NCI-H146 treated with DMSO at 0.1 percent for 48 hours (cell line): ENCODE results near the gene ZFAND2B.

Experiments used
- DNase-seq: peaks from one replicate; lab custom pipeline; 2025; ENCODE audit not compliant: unreplicated experiment; lab: John Stamatoyannopoulos, UW

ZFAND2B gene

GRCh38 chr2:219204425-219205164, 2.0 kb upstream of the ZFAND2B start:
- DNase-seq = no peak

GRCh38 chr2:219205165-219205538, 1.4 kb upstream of the ZFAND2B start:
- DNase-seq = no peak

- DNase-seq = no peak
Measured at GRCh38 chr2:219205981-219206327, 628 bp upstream of the ZFAND2B start.

DNA sequence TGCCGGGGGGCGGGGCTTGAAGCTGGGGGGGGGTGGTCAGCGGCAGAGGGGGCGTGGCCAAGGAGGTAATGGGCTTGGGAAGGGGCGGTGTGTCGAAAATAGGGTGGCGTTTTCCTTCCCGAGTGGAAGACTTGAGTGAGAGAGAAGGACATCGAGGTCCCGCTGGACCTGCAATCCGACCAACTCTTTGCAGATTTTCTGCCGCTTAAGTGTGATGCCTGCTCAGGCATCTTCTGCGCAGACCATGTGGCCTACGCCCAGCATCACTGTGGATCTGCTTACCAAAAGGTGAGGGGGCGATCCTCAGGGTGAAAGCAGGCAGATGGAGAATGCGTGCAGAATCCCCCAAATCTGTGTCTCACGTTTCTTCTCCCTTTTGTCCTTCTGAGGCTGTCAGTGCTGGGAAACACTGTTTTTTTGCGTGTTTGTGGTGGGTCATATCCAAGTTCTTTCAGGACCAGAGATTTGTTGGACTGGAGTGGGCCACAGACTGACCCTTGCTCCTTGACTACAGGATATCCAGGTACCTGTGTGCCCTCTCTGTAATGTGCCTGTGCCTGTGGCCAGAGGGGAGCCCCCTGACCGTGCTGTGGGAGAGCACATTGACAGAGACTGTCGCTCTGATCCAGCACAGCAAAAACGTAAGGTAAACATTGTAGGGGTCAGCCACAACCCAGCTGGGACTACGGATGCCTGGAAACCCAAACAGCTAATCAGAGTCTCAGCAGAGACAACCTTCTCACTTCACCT, 727 bp downstream of the ZFAND2B start:
- peak; percentile 52 for DNase-seq

DNA sequence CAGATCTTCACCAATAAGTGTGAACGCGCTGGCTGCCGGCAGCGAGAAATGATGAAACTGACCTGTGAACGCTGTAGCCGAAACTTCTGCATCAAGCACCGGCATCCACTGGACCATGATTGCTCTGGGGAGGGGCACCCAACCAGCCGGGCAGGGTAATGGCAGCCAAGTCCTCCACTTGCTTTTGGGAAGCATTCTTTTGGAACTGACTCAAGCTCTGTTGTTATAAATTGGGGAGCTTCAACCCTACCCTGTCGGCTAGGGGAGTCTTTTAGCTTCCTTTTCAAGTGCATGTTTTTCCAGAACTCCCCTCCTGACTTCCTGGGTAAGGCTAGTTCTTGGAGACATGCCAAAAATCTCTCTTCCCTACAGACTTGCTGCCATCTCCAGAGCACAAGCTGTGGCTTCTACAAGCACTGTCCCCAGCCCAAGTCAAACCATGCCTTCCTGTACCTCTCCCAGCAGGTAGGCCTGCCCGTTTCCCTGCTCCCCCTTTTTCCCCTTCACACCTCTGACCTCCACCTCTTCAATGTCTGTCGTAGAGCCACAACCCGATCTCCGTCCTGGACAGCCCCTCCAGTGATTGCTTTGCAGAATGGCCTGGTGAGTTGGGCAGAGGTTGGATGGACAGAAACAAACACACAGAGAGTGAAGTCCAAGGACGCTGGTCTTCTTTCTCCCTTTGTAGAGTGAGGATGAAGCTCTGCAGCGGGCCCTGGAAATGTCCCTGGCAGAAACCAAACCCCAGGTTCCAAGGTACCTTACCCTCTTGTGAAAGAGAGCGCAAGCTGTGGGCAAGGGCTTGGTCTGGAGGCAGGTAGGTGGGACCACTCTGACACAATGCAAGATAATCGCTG, 1.5 kb downstream of the ZFAND2B start:
- no peak for DNase-seq

DNA sequence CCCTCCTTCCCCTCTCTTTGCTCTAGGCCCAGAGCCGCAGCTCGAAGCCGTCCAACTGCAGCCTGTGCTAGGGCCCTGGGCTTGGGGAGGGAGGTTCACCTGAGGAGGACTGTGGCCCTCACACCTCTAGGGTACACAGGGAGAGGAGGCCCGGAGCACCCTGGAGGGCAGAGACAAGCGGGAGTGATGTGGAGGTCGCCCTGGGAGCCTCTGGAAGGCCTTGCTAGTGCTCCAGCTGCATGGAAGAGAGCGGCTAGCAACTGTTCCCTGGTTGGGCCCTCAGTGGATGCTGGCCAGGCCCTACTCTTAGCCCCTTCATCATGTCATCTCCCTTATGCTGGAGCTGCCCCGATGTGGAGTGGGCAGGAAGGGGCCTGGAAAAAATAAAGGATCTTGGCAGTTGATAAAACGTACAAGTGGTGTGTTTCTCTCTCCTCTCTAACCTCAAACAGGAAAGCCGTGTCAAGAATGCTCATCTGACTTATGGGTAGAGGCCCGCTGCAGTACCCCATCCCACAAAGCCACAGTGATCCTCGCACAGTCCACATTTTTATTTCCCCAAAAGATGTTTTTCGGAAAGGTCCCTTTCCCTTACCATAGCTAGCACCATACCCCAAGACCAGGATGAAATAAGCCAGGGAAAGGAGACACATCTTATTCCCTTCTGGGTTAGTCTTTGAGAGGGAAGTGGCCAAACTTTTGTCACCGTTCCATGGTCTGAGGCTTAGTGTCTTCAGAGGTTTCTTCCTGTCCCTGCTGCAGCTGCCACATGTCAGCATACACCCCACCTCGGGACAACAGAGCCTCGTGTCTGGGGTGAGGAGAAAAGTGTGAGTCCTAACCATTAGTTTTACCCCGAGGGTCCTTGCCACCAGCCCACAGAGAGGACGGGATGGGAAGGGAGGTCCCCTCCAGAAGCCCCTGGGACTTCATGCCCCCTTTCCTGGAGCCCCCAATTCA, 2.9 kb downstream of the ZFAND2B start:
- DNase-seq = no peak

DNA sequence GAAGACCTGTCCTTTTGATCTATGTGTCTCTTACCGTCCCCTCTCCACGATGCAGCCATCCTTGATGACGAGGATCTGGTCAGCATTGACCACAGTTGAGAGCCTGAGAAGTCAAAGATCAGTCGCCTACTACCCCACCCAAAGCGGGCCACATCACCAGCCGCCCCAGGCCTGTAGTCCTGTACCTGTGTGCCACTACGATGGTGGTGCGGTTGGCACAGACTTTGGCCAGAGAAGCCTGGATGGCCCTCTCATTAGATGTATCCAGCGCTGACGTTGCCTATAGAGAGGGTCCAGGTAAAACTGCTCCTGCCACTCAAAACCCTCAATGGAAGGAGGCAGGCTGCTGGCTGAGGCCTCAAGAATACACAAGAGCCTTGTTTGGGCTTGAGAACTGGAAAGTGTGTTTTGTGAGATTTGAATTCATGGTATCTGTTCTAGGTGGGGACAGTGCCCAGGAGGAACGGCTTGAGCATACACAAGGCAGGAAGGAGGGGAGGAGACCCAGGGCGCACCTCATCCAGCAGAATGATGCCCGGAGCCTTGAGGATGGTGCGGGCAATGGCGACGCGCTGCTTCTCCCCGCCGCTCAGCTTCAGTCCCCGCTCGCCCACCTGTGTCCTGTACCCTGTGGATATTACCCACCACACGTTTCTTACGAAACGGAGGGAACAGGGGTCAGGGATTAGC, 3.8 kb downstream of the ZFAND2B start:
- no peak for DNase-seq

DNA sequence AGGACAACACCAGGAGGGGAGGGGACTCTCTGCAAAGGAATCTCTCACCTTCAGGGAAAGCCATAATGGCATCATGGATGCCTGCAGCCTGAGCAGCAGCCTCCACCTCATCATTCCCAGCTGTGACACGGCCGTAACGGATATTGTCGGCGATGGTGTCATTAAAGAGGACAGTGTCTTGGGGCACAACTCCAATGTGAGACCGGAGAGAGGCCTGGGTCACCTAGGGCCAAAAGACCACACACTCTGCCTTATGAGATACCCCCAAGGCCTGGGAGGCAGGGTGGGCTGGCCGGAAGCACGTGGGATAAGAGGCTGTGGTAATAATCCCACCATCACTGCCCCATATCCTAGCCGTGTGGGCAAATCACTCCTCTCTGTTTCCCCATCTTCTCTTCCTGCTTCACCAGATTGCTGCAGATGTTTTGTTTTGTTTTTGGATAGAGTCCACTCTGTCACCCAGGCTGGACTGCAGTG, 4.3 kb downstream of the ZFAND2B start:
- no peak for DNase-seq

- DNase-seq = no peak
Measured at GRCh38 chr2:219213026-219213415, 6.4 kb downstream of the ZFAND2B start.

- DNase-seq = no peak
Measured at GRCh38 chr2:219213486-219214071, 7.0 kb downstream of the ZFAND2B start.

- no peak for DNase-seq
Measured at GRCh38 chr2:219214141-219214540, 7.6 kb downstream of the ZFAND2B start.

GRCh38 chr2:219214786-219215185, 8.2 kb downstream of the ZFAND2B start:
- DNase-seq = no peak

GRCh38 chr2:219215871-219216534, 9.4 kb downstream of the ZFAND2B start:
- no peak for DNase-seq

- DNase-seq = no peak
Measured at GRCh38 chr2:219216535-219216915, 9.9 kb downstream of the ZFAND2B start.

DNA sequence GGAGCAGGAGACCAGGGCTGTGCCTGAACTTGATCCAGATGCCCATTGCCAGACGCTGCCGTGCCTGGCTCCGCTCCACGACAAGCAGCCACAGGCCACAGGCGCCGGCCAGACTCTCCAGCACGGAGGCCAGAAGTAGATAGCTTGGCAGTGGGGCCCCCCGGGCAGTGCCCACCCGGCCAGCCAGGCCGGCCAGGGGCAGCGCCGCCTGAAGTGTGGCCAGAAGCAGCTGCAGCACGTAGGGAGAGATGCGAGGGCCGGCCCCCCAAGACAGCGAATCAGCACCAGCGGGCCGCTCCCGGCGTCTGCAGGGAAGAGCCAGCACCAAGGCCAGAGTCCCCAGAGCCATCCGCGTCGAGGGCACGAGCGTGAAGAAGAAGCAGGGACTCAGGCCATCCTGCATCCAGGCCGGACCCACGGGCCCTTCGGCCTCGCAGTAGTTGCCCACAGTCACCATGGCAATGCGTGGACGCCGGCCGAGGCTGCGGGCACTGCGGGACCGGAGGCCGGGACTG, 11.7 kb downstream of the ZFAND2B start:
- DNase-seq = peak; percentile 15

- DNase-seq = peak; percentile 35
Measured at GRCh38 chr2:219218732-219219701, 12.4 kb downstream of the ZFAND2B start, which contains the start of gene ABCB6. Gene ABCB6 (minus strand): TSS chr2:219218958. CDS start chr2:219218673, 285 bp downstream.

- DNase-seq = no peak
Measured at GRCh38 chr2:219219784-219220532, 13.4 kb downstream of the ZFAND2B start.
